ENCODE measurements around the gene MUCL1.

MUCL1 gene

GRCh38 chr12:54853933-54854538, at the start of gene MUCL1:
TSS of gene MUCL1 (plus strand) at chr12:54854516. CDS start at chr12:54854583, 67 bp downstream.
- H3K27ac ChIP-seq = peak within 1 kb of the TSS; percentile 37; the same call in 1 of the 2 replicates
- peak; percentile 96 for TF ChIP-seq CTCF (conservative IDR thresholded peaks at IDR 0.05)

GRCh38 chr12:54821676-54822075, 32.6 kb upstream of the MUCL1 start:
- TF ChIP-seq CTCF (conservative IDR thresholded peaks at IDR 0.05) = no peak
- no peak overlapping the region for H3K27ac ChIP-seq

GRCh38 chr12:54824402-54824801, 29.9 kb upstream of the MUCL1 start:
- no peak overlapping the region for H3K27ac ChIP-seq
- no peak; the same call in 1 of the 2 replicates for TF ChIP-seq CTCF (conservative IDR thresholded peaks at IDR 0.05)

- no peak overlapping the region for H3K27ac ChIP-seq
- TF ChIP-seq CTCF (conservative IDR thresholded peaks at IDR 0.05) = no peak
Observed at GRCh38 chr12:54829511-54829910, 24.8 kb upstream of the MUCL1 start.

- no peak for TF ChIP-seq CTCF (conservative IDR thresholded peaks at IDR 0.05)
Observed at GRCh38 chr12:54830199-54830598, 24.1 kb upstream of the MUCL1 start.

GRCh38 chr12:54831631-54832030, 22.7 kb upstream of the MUCL1 start:
- TF ChIP-seq CTCF (conservative IDR thresholded peaks at IDR 0.05) = no peak
- no peak overlapping the region for H3K27ac ChIP-seq

More at GRCh38 chr12:54830199-54830598, 24.1 kb upstream of the MUCL1 start:
- no peak overlapping the region for H3K27ac ChIP-seq

- H3K27ac ChIP-seq = no peak overlapping the region
- no peak for TF ChIP-seq CTCF (conservative IDR thresholded peaks at IDR 0.05)
Observed at GRCh38 chr12:54840244-54840865, 14.0 kb upstream of the MUCL1 start.

Measured in VCaP (cell line).